ENCODE measurements around the gene PRR23E.

DNA sequence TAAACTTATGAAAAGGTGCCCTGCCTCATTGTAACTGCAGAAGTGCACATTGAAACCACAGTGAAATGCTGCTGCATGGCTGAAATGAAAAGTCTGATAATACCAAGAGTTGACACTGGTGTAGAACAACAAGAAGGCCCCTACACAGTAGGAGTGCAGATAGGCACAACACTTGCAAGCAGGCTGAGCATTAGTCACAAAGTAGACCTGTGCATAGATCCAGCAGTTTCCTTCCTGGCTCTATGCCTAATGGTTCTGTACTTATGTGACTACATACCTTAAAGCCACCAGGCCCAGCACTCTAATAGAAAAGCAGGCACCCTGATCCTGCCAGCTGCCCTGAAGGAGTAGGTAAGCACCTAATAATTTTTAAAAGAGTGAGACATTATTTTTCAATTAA is 41.8 kb downstream of the PRR23E start:
- TF ChIP-seq, protein P1, sequence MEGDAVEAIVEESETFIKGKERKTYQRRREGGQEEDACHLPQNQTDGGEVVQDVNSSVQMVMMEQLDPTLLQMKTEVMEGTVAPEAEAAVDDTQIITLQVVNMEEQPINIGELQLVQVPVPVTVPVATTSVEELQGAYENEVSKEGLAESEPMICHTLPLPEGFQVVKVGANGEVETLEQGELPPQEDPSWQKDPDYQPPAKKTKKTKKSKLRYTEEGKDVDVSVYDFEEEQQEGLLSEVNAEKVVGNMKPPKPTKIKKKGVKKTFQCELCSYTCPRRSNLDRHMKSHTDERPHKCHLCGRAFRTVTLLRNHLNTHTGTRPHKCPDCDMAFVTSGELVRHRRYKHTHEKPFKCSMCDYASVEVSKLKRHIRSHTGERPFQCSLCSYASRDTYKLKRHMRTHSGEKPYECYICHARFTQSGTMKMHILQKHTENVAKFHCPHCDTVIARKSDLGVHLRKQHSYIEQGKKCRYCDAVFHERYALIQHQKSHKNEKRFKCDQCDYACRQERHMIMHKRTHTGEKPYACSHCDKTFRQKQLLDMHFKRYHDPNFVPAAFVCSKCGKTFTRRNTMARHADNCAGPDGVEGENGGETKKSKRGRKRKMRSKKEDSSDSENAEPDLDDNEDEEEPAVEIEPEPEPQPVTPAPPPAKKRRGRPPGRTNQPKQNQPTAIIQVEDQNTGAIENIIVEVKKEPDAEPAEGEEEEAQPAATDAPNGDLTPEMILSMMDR (IDR thresholded peaks at IDR 0.05), result no peak
- TF ChIP-seq POLR2AphosphoS5 (IDR thresholded peaks at IDR 0.05; ENCODE audit: low read depth, low read length), result no peak

All from Panc1 (cell line).